Measurements from ENCODE around the gene PHF19. TPM values are rescaled to one million over a fixed set of nuclear protein-coding genes. Genes with fewer than 3 reads are reported as not detected.
A peak's percentile ranks its signal among the peaks of the same experiment; 100 is the strongest.

Gene PHF19
- total RNA-seq, 1 donor from 2014 or later = 86.2 TPM

- TF ChIP-seq, protein P1, sequence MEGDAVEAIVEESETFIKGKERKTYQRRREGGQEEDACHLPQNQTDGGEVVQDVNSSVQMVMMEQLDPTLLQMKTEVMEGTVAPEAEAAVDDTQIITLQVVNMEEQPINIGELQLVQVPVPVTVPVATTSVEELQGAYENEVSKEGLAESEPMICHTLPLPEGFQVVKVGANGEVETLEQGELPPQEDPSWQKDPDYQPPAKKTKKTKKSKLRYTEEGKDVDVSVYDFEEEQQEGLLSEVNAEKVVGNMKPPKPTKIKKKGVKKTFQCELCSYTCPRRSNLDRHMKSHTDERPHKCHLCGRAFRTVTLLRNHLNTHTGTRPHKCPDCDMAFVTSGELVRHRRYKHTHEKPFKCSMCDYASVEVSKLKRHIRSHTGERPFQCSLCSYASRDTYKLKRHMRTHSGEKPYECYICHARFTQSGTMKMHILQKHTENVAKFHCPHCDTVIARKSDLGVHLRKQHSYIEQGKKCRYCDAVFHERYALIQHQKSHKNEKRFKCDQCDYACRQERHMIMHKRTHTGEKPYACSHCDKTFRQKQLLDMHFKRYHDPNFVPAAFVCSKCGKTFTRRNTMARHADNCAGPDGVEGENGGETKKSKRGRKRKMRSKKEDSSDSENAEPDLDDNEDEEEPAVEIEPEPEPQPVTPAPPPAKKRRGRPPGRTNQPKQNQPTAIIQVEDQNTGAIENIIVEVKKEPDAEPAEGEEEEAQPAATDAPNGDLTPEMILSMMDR (conservative IDR thresholded peaks at IDR 0.05; ENCODE audit: low read depth, low read length) = no peak
- no peak overlapping the region for H3K4me3 ChIP-seq (ENCODE audit: low read depth, low read length)
- DNase-seq (ENCODE audit: low read depth) = no peak
Measured at GRCh38 chr9:120865809-120866208, 11.2 kb downstream of the PHF19 start.

- no peak overlapping the region for H3K4me3 ChIP-seq (ENCODE audit: low read depth, low read length)
- TF ChIP-seq, protein P1 (conservative IDR thresholded peaks at IDR 0.05; ENCODE audit: low read depth, low read length) = no peak
- DNase-seq (ENCODE audit: low read depth) = no peak
Measured at GRCh38 chr9:120865176-120865575, 11.8 kb downstream of the PHF19 start.

DNA sequence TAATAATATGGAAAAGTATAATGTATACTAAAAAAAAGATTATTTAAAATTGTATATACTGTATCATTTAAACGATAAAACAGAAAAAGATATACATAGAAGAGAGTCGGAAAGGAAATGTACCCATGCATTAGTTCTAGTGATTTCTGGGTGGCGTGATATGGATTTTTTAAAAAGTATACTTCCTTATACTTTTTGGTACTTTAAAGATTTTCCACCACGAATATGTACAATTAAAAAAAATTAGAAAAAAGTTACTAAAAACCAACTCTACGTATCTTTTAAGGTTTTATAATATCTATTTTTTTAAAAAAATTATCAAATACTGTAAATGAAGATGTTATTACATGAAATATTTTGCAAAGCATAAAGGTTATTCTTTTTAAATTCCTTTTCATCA lies 12.3 kb downstream of the PHF19 start:
- no peak overlapping the region for H3K4me3 ChIP-seq (ENCODE audit: low read depth, low read length)
- DNase-seq (ENCODE audit: low read depth) = no peak
- TF ChIP-seq, protein P1 (conservative IDR thresholded peaks at IDR 0.05; ENCODE audit: low read depth, low read length) = no peak

- TF ChIP-seq, protein P1 (conservative IDR thresholded peaks at IDR 0.05; ENCODE audit: low read depth, low read length) = peak; percentile 0
- no peak overlapping the region for H3K4me3 ChIP-seq (ENCODE audit: low read depth, low read length)
- no peak for DNase-seq (ENCODE audit: low read depth)
Measured at GRCh38 chr9:120863833-120864232, 13.2 kb downstream of the PHF19 start.

GRCh38 chr9:120862452-120862851 lies 14.5 kb downstream of the PHF19 start:
- DNase-seq (ENCODE audit: low read depth) = no peak
- TF ChIP-seq, protein P1 (conservative IDR thresholded peaks at IDR 0.05; ENCODE audit: low read depth, low read length) = no peak
- H3K4me3 ChIP-seq (ENCODE audit: low read depth, low read length) = no peak overlapping the region

- no peak overlapping the region for H3K4me3 ChIP-seq (ENCODE audit: low read depth, low read length)
- DNase-seq (ENCODE audit: low read depth) = no peak
- TF ChIP-seq, protein P1 (conservative IDR thresholded peaks at IDR 0.05; ENCODE audit: low read depth, low read length) = no peak
Measured at GRCh38 chr9:120861935-120862334, 15.1 kb downstream of the PHF19 start.

DNA sequence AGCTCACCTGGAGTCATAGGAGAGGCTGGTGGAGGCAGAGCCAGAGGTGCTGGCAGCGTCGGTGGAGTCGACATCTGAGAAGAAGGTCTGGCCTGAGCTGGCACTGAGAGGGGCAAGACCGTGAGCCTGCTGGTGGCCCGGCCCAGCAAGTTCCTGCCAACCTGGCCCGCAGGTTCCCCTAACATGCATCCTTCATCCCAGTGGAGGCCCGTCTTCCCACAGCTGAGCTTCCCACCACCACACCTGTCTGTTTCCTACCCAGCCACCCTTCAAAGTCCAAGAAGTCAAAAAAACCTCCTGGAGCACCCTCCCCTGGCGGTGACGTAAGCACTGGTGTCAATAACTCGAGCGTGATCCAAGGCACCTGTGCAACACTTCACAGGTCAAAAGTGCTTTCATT lies 16.9 kb downstream of the PHF19 start:
- TF ChIP-seq, protein P1 (conservative IDR thresholded peaks at IDR 0.05; ENCODE audit: low read depth, low read length) = no peak
- no peak overlapping the region for H3K4me3 ChIP-seq (ENCODE audit: low read depth, low read length)
- no peak for DNase-seq (ENCODE audit: low read depth)

All from epithelial cell of proximal tubule (primary cell).